Activated CD4-positive, alpha-beta T cell treated with anti-CD3 and anti-CD28 coated beads, Interleukin-2, amount 50 U/mL, for 48 hours (primary cell): ENCODE measurements around the gene HOXD9.

ENCODE experiments used
- DNase-seq, 2 experiments: peaks; one replicate each; pipeline ENCODE4 v3.0.0-alpha.2; 2020

Gene HOXD9

DNA sequence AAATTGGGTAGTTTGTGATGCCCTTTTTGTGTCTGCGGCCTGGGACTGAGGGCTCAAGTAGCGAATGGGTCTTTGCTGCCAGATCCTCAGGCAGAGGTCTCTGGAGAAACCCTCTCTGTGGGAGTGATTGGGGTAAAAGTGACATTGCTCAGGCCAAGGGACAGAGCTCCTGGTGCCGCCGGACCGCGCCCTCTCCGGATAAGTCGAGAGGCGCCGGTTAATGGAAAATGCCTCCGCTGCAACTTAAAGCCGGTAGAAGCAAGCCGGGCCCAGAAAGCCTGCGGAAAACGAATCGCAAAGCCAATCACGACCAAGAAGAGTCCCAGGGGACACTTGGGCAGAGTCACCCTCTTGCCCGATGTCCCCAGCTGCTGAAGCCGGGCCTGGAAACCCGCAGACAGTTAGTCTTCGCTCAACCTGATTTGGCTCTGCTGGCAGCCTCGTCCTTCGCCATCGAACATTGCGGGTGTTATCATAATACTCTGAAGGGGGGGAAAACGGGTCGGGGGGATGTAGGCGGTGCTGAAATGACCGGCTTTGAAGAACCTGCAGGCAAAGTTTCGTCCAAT is 23.3 kb upstream of the HOXD9 start:
- no peak for DNase-seq

DNA sequence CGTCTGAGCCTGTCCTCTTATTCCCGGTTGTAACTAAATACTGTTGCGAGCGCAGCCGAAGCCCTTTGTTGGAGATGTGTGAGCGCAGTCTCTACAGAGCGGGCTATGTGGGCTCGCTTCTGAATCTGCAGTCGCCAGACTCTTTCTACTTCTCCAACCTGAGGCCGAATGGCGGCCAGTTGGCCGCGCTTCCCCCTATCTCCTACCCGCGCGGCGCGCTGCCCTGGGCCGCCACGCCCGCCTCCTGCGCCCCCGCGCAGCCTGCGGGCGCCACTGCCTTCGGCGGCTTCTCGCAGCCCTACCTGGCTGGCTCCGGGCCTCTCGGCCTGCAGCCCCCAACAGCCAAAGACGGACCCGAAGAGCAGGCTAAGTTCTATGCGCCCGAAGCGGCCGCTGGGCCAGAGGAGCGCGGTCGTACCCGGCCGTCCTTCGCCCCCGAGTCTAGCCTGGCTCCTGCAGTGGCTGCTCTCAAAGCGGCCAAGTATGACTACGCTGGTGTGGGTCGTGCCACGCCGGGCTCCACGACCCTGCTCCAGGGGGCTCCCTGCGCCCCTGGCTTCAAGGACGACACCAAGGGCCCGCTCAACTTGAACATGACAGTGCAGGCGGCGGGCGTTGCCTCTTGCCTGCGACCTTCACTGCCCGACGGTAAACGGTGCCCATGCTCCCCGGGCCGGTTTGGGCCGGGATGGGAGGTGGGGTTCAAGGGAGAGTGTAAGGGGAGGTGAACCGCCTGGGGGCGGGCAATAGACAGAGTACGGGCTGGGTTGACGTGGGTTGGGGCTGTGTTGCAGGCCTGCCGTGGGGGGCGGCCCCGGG is 22.6 kb upstream of the HOXD9 start, which contains the start of gene HOXD12:
Gene HOXD12, plus strand, starts transcription at position 68 of the 819 bp plus-strand sequence. Its CDS starts 7 bp downstream, at position 75.
- DNase-seq = peak in 1 of 2 experiments; percentile 3

DNA sequence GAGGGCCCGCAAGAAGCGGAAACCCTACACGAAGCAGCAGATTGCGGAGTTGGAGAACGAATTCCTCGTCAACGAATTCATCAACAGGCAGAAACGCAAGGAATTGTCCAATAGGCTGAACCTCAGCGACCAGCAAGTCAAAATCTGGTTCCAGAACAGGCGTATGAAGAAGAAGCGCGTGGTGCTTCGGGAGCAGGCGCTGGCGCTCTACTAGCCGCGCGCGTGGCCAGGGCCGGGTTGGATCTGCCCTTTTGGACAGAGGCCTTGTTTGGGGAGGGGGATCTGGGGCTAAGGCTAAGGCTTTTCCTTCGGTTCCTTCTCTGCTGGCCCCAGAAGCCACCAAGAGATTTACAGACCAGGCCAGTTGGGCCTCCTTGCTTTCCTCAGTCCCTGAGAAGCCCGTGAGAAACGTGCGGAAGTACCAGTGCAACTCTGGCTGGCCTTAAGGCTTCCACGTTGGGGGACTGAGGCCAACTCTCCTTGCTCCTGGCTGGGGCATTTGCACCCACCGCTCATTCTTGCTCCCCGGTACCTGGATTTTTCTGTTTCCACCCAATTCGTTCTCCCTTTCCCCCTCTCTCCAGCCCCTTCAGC is 21.9 kb upstream of the HOXD9 start:
- no peak for DNase-seq

DNA sequence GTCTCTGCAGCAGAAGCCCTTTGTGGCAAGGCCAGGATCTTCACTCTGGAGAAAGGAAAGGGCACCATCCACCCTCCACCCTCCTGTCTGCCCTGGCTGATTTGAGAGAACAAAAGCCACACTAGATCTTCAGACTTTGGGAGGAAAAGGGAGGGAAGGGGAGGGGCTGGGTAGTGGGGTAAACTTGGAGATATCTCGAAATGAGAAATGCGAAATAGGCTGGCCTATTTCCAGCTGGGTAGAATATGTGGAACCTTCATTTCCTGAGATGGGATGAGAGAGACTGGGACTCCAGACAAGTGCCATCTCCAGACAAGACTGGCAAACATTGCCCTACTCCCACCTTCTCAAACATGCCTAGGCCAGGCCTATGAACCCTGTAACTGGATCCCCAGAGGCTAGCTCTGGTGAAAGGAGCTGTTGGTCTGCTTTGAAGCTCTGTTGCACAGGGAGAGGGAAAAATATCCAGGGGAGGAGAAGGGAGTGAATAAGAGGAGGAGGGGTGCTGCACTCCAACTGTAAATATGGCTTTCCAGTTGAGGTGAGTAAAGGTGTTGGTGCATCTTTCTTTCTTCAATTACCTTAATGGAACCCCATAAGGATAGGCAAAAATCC is 21.2 kb upstream of the HOXD9 start:
- DNase-seq = no peak

DNA sequence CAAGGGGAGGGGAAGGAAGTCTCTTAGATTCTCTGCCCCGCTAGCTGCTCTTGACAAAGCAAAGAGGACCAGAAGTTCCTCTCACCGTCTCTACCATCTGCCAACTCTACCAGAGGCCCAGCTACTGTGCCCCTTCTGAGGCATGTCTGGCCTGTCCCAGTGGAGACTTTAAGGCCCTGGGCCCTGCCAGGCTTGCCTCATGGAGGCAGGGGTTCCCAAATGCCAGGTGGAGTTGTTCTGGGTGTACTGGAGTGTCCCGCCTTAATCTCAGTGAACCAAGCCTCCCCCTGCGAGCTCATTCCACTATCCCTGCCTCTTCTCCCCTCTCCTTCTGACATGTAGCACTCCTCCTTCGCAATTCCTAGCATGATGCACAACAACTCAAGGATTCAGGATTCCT is 20.7 kb upstream of the HOXD9 start:
- DNase-seq = no peak

DNA sequence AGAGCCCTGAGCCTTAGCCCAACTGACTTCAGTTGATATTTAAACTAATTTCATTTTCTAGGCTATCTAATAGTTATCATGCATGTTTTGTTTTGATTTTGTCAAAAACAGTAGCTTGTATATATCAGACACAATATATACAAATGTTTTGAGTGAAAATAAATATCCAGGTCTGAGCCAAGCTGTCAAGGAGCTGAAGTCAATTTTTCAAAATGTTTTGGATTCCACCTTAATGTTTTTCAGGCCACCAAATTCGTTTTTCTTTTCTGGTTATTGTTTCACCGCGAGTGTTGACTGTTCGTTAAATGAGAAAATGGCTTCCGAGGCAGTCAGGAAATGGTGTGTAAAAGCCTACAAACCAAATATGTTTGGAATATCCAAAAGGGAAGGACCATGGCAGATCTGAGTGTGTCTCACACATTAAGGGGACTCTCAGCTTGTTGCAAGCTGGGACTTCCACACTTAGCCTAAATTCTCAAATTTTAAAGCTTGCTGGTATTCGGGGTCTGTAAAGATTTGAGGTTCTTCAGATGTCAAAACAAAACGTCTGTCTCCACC is 20.1 kb upstream of the HOXD9 start:
- DNase-seq = no peak

DNA sequence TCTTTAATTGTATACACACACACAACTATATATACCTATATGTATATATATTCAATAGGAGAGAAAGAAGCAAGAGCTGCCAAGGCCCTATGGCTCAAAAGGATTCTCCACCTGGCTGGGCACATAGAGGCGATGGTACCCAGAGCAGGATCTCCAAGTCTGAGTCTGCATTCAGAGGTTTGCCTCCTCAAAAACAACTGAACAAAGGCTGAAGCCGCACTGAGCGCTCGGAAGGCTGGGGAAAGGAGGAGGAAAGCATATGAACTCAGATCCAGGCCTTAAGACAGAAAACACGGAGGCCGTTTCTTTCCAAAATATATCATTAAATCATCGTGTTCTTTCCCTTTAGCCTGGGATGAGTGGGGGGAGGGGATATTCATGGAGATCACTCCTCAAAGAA is 19.3 kb upstream of the HOXD9 start:
- DNase-seq = no peak

DNA sequence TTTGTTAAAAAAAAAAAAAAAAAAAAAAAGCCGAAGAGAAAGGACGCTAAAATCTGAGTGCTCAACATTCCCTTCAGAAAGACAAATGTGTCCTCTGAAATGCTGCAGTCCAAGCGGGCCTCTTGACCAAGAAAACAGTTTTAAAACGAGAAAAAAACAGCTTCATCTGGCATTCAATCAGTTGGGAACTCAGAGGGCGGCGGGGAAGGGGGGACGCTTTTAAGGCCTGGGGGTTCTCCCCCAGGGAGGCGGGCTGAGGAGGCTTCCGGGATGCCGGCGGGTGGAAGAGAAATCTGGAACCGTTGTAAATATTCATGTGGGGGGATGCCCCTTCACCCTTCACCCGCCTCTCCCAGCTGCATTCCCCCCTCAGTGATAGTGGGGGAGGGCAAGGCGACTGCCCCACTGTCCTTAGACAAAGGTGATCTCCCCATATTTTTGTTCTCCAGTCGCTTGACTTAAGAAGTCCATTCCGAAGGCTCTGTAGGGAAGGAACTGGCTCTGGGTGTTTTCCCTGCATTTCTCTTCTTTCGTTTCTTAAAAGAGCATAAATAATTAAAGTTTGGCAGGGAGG is 18.7 kb upstream of the HOXD9 start:
- no peak for DNase-seq

DNA sequence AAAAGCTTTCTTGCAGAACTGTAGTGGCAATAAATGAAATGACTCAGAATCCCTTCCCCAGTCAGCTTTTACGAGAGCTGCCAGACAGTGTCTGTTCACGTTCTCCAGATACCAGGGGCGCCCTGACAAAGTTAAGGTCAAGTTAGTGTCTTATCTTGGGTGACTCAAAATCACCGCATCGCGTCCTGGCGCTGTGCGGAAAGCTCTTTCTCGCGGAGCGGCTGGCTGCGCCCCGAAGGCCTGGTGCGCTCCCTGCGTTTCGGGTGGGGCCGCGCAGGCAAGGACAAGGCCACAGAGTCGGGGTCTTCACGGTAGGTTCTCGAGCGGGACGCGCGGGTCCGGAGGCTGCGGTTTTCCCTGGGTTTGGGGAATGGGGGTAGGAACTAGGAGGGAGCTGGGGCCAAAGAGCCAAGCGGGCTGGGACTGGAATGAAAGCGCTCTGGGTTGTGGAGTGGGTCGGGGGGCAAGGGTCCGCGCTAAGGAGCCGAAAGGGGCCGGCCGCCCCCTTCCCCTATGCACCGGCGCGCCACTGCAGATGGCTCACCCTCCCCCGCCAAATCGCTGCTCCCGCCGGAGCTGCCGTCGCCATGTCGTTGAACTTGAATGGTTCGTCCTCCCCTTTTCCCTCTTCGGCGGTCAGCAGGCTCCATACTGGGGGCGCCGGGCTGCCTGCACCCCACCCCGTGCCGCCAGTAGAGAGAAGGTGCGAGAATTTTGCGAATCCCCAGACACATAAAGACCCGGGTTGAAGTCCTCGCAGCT is 18.0 kb upstream of the HOXD9 start:
- DNase-seq = no peak

DNA sequence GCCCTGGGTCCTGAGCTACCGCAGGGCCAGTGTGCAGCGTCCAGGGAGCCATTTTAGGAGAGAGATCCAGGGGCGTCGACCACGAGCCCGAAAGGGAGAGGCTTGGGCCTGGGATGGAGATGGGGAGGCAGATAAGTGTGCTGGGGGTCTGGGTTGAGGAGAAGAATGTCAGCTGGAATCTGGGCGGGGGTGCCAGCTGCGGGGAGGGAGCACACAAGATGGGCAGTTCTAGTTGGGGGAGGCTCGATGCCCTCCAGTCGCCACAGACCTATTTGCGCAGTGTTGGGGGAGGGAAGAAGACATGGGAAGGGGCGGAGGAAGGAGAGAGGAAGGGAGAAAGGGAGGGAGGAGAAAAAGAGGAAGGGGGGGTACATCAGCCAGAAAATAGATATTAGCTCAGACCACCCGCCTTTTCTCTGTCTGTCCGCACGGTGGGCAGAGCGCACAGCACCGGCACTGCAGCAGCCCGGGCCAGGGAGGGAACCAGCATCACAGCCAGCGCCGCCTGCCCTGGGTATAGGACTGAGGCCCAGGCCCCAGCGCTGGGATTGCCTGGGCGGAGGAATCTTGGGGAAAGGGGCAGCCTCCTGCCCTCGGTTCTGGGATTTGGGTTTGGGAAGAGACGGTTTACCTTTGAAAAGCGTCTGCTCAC is 17.3 kb upstream of the HOXD9 start:
- DNase-seq = no peak

DNA sequence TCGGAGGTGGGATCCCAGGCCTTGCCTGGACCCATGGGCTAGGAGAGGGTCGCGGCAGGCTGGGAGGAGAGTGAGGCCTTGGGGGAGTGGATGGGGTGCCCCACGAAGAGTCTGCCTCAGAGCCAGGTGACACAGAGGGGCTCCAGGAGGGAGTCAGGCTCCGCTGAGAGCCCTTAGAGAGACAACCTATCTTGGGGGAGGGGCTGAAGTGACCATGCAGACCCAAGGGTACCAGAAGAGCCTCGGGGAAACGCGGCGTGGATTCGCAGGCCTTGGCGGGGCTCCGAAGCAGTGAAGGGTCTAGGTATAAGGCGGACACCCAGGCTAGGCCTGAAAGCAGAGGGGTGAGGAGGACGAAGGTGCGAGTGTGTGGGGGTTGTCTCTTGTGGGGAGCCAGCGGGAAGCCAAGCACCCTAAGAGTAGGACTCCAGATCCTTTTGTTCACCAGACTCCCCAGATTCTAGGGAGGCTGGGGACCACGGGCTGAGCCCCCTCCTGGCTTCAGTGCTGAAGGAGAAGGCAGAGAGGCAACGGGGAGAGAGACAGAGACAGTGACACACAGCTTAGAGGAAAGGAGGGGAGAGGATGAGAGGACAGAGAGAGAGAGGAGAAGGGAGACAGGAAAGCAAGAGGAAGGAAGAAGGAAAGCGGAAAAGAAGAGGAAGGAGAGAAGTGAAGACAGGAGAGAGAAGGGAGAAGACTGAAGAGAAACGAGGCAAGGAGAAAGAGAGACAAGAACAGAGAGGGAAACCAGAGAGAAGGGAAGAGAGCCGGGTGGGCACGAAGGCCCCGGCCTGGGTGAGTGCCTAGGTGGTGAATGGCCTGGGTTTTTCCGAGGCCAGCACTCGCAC is 16.6 kb upstream of the HOXD9 start:
- no peak for DNase-seq

DNA sequence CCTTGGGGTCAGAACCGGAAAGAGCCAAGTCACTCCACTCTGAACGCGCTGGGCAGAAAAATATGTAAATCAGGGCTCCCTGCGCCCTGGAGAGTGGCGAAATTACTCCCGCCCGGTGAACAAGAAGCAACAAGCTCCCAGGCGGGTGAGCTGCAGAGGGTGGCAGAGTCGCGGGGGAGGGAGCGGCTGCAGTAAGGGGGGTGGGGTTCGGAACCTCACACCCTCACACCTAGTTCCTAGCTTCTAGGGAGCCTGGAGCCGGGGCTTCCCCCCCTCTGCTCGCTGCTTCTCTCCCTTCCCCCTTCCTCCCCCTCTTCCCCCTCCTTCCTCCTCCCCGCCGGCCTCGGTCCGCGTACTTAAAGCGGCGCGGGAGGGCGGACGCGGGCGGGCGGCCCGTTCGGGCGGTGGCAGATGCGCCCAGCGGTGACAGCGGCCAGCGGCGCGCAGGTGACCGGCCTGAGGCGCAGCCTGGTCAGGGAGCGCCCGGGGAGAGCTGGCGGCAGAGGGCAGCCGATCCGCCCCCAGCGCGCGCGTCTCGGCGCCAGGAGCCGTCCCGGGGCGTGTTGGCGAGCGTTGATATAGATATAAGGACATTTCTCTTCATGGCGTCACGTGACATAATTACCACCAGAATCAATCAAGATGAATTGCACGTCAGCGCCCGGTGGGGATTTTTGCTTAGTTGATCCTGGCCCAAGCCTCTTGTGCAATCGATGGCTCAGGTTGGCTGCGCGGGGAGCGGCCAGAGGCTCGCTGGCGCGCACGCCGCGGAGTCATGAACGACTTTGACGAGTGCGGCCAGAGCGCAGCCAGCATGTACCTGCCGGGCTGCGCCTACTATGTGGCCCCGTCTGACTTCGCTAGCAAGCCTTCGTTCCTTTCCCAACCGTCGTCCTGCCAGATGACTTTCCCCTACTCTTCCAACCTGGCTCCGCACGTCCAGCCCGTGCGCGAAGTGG is 15.7 kb upstream of the HOXD9 start, which contains the start of gene HOXD11:
Gene HOXD11, plus strand, starts transcription at position 700 of the 959 bp plus-strand sequence. Its CDS starts 76 bp downstream, at position 776.
- DNase-seq = no peak

DNA sequence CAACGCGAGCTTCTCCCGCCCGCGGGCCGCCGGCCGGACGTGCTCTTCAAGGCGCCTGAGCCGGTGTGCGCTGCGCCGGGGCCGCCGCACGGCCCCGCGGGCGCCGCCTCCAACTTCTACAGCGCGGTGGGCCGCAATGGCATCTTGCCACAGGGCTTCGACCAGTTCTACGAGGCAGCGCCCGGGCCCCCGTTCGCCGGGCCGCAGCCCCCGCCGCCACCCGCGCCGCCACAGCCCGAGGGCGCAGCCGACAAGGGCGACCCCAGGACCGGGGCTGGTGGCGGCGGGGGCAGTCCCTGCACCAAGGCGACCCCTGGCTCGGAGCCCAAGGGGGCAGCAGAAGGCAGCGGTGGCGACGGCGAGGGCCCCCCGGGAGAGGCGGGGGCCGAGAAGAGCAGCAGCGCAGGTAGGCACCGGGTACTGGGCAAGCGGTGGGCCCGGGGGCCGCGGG is 14.8 kb upstream of the HOXD9 start:
- no peak for DNase-seq

DNA sequence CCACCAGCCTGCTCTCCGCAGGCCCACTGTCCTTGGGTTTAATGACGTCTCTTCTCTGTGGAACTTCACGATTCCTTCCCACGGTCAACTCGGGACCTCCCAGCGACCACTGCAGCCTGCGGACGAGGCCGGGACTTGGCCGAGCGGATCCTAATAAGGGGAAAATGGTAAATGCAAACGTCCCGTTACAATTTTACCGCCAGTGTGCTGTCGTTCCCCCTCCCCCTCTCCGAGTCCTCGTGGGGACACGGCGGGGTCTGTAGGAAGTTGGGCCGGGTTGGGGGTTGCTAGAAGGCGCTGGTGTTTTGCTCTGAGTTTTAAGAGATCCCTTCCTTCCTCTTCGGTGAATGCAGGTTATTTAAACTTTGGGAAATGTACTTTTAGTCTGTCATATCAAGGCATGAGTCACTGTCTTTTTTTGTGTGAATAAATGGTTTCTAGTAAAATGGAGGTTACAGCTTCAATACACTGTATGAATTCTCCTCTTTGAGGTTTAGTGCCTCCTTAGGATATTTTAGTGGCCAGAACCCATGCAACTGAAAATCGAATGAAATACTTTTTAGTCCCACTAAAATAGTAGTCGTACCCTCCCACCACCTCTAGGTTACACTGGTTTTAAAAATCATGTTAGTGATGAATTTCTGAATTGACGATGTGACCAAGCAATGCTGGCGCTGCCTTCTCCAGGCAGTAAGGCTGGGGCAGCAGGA is 13.2 kb upstream of the HOXD9 start:
- DNase-seq = no peak

DNA sequence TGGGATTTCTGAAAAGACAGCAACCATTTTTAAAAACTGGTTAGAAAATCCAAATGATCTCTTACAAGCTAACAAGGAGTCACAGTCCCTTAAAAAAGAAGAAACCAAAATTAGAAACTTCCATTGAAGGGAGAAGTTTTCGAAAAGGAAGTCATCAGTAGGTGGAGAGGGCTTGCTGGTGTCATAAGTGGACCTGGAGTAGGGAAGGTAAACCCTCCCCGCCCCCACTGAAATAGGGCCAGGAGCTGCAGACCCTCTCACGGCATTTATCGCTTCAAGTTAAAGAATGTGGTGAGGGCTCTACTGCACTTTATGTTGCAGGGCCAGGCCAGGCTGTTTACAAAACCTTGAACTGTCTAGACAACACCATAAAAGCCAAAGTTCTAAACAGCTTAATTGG is 12.6 kb upstream of the HOXD9 start:
- DNase-seq = no peak

DNA sequence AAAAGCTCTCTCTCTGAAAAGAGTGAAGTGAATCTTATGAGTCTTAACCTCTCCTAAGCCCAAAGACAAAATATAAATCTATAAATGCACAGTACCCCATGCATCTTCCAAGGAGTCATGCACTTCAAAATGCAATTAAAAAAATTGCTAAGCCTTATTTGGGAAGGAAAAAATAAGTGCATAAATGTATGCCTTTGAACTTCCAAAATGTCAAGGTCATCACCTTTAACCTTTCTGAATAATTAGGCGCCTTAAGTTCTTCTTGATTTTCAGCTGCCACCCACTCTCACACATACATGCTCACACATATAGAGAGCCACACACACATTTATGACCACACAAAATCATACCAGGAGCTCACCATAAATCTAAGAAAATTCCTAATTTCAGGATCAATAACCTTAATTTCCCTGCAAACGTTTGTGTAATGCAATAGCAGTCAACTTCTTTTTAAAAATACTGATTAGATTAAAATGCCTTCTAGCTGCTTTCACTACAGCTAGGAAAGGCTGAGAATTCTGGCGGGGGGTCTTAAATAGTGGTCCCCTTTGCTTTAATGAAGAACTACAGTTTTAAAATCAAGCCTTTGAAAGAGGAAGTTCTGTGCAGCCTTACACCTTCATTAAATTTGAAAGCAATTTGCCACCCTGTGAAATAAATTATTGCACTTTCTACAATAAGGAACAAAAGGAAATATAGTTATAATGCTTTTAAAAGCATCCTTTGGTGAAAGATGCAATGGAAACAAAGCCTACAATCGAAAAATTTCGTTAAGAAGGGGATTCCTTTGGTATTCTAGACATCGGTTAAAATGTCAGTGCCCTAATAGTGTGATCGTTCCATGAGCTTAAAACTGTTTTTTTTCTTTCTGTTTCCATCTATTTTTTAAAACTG is 11.9 kb upstream of the HOXD9 start:
- no peak for DNase-seq

DNA sequence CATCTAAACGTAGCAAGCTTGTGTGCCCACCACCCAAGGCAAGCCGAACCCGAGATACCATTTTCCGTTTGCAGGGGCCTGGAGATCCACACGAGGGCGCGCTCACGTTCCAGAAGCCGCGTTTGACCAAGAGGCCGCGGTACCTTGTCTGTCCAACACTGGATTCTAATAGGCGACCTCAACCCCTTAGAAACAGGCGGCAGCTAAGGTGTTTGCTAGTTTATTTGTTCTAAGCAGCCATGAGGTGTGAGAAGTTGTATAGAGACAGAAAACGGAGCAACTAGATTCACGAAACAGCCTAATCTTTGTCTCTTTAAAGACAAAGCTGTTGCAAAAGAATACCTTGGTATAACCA is 11.2 kb upstream of the HOXD9 start:
- no peak for DNase-seq
